ENCODE results near the gene NR6A1. TPM values are rescaled to one million over a fixed set of nuclear protein-coding genes. Genes with fewer than 3 reads are reported as not detected.

NR6A1 gene
- total and polyA plus RNA-seq, 2 of the 13 experiments (the other 11 are each of a cell fraction or from before 2014, with no cell fraction given), result 28.1 to 31.5 TPM

DNA sequence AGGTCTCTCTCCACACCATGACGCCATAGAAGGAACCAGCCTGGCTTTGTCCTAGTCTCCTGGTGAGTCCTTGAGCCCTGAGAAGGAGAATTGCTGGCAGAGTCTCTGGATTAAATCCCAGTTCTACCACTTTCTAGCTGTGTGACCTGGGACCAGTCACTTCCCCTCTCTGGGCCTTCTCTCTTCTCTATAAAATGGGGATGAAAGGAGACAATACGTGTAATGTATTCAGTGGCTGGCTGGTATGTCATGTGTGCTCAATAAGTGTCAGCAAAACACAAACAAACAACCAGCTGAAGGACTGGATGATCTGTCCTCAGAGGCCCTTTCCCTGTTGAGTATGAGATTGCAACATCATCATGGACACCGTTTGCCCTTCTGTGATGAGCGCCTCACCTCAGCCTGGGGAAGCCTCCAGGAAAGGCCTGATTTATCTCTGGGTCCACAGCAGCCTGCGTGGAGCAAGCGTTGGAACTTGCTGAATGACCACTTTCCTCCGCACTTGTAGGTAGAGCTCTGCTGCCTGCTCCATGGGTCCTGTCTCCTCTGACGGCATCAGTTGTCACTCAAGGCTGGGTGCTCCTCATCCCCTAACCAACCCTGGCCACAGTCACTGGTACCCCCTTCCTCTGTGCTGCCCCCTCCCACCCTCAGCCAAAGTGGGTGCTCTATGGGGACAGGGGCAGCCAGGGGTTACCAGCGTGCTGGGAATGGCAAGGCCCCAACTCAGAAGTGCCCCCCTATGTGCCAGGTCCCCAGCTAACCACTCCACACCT, 260.3 kb downstream of the NR6A1 start (continued):
- TF ChIP-seq ZFP82 (CRISPR knock-in tag; IDR thresholded peaks at IDR 0.05; ENCODE audit: borderline replicate concordance) (no peak), ZNF850 (CRISPR knock-in tag; conservative IDR thresholded peaks at IDR 0.05) (no peak), EZH2 (conservative IDR thresholded peaks at IDR 0.05; ENCODE audit: low read depth, low read length) (no peak), ZNF7 (CRISPR knock-in tag; IDR thresholded peaks at IDR 0.05) (no peak), TOE1 (CRISPR knock-in tag; IDR thresholded peaks at IDR 0.05) (no peak), ZNF260 (CRISPR knock-in tag; IDR thresholded peaks at IDR 0.05; ENCODE audit: borderline replicate concordance, low read depth) (no peak), DPF2 (CRISPR knock-in tag; IDR thresholded peaks at IDR 0.05; ENCODE audit: borderline replicate concordance, low read depth) (no peak; the same call in 1 of the 2 replicates), SP2 (CRISPR knock-in tag; IDR thresholded peaks at IDR 0.05) (no peak), PITX1 (CRISPR knock-in tag; IDR thresholded peaks at IDR 0.05) (no peak), GTF2F1 (IDR thresholded peaks at IDR 0.05; ENCODE audit: low read length) (no peak), REPIN1 (CRISPR knock-in tag; IDR thresholded peaks at IDR 0.05; ENCODE audit: borderline replicate concordance, low read depth) (peak; percentile 58; the same call in 1 of the 2 replicates), RXRB (CRISPR knock-in tag; IDR thresholded peaks at IDR 0.05; ENCODE audit: borderline replicate concordance) (peak; percentile 97), WIZ (CRISPR knock-in tag; IDR thresholded peaks at IDR 0.05) (no peak)
- TF ChIP-seq, protein P1, sequence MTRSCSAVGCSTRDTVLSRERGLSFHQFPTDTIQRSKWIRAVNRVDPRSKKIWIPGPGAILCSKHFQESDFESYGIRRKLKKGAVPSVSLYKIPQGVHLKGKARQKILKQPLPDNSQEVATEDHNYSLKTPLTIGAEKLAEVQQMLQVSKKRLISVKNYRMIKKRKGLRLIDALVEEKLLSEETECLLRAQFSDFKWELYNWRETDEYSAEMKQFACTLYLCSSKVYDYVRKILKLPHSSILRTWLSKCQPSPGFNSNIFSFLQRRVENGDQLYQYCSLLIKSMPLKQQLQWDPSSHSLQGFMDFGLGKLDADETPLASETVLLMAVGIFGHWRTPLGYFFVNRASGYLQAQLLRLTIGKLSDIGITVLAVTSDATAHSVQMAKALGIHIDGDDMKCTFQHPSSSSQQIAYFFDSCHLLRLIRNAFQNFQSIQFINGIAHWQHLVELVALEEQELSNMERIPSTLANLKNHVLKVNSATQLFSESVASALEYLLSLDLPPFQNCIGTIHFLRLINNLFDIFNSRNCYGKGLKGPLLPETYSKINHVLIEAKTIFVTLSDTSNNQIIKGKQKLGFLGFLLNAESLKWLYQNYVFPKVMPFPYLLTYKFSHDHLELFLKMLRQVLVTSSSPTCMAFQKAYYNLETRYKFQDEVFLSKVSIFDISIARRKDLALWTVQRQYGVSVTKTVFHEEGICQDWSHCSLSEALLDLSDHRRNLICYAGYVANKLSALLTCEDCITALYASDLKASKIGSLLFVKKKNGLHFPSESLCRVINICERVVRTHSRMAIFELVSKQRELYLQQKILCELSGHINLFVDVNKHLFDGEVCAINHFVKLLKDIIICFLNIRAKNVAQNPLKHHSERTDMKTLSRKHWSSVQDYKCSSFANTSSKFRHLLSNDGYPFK (CRISPR knock-in tag; IDR thresholded peaks at IDR 0.05; ENCODE audit: borderline replicate concordance), result 0 out of 2 replicates have a peak, but pooled peaks have one; percentile 54
- TF ChIP-seq, protein P2, sequence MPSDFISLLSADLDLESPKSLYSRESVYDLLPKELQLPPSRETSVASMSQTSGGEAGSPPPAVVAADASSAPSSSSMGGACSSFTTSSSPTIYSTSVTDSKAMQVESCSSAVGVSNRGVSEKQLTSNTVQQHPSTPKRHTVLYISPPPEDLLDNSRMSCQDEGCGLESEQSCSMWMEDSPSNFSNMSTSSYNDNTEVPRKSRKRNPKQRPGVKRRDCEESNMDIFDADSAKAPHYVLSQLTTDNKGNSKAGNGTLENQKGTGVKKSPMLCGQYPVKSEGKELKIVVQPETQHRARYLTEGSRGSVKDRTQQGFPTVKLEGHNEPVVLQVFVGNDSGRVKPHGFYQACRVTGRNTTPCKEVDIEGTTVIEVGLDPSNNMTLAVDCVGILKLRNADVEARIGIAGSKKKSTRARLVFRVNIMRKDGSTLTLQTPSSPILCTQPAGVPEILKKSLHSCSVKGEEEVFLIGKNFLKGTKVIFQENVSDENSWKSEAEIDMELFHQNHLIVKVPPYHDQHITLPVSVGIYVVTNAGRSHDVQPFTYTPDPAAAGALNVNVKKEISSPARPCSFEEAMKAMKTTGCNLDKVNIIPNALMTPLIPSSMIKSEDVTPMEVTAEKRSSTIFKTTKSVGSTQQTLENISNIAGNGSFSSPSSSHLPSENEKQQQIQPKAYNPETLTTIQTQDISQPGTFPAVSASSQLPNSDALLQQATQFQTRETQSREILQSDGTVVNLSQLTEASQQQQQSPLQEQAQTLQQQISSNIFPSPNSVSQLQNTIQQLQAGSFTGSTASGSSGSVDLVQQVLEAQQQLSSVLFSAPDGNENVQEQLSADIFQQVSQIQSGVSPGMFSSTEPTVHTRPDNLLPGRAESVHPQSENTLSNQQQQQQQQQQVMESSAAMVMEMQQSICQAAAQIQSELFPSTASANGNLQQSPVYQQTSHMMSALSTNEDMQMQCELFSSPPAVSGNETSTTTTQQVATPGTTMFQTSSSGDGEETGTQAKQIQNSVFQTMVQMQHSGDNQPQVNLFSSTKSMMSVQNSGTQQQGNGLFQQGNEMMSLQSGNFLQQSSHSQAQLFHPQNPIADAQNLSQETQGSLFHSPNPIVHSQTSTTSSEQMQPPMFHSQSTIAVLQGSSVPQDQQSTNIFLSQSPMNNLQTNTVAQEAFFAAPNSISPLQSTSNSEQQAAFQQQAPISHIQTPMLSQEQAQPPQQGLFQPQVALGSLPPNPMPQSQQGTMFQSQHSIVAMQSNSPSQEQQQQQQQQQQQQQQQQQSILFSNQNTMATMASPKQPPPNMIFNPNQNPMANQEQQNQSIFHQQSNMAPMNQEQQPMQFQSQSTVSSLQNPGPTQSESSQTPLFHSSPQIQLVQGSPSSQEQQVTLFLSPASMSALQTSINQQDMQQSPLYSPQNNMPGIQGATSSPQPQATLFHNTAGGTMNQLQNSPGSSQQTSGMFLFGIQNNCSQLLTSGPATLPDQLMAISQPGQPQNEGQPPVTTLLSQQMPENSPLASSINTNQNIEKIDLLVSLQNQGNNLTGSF (CRISPR knock-in tag; IDR thresholded peaks at IDR 0.05), result no peak
- TF ChIP-seq, protein P3, sequence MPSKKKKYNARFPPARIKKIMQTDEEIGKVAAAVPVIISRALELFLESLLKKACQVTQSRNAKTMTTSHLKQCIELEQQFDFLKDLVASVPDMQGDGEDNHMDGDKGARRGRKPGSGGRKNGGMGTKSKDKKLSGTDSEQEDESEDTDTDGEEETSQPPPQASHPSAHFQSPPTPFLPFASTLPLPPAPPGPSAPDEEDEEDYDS (CRISPR knock-in tag; IDR thresholded peaks at IDR 0.05), result peak; percentile 30; the same call in 1 of the 2 replicates
- TF ChIP-seq, protein P4, sequence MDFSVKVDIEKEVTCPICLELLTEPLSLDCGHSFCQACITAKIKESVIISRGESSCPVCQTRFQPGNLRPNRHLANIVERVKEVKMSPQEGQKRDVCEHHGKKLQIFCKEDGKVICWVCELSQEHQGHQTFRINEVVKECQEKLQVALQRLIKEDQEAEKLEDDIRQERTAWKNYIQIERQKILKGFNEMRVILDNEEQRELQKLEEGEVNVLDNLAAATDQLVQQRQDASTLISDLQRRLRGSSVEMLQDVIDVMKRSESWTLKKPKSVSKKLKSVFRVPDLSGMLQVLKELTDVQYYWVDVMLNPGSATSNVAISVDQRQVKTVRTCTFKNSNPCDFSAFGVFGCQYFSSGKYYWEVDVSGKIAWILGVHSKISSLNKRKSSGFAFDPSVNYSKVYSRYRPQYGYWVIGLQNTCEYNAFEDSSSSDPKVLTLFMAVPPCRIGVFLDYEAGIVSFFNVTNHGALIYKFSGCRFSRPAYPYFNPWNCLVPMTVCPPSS (IDR thresholded peaks at IDR 0.05), result no peak
- TF ChIP-seq, protein P5, sequence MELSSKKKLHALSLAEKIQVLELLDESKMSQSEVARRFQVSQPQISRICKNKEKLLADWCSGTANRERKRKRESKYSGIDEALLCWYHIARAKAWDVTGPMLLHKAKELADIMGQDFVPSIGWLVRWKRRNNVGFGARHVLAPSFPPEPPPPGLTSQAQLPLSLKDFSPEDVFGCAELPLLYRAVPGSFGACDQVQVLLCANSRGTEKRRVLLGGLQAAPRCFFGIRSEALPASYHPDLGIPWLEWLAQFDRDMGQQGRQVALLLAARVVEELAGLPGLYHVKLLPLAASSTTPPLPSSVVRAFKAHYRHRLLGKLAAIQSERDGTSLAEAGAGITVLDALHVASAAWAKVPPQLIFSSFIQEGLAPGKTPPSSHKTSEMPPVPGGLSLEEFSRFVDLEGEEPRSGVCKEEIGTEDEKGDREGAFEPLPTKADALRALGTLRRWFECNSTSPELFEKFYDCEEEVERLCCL (CRISPR knock-in tag; IDR thresholded peaks at IDR 0.05; ENCODE audit: borderline replicate concordance), result no peak
